Measurements from ENCODE around the gene TAS2R41.

GRCh38 chr7:143463957-143464356, 13.7 kb upstream of the TAS2R41 start:
- TF ChIP-seq CTCF (IDR thresholded peaks at IDR 0.05) (no peak), POLR2A (IDR thresholded peaks at IDR 0.05) (no peak)
